ENCODE results near the gene ARL8A.

ARL8A gene

DNA sequence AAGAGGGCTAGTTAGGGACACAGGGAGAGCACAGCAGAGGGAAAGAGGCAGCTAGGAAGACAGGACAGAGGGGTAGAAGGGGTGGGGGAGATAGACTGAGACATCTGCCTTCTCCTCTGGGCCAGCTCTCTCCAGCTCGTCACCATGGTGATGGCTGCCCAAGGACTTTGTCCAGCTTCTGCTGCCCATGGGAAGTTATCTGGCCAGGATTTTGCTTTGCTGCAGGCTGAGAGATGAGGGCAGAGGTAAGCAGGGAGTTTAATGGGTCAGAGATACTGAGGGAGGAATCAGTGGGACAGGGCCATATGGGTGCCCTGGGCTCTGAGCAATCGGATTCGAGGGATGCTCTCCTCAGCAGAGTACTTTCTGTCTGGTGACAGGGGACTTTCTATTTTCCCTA lies 56.3 kb downstream of the ARL8A start:
- no peak overlapping the region for H3K4me3 ChIP-seq (ENCODE audit: control insufficient read depth, low read depth, low read length)
- TF ChIP-seq, protein P1, sequence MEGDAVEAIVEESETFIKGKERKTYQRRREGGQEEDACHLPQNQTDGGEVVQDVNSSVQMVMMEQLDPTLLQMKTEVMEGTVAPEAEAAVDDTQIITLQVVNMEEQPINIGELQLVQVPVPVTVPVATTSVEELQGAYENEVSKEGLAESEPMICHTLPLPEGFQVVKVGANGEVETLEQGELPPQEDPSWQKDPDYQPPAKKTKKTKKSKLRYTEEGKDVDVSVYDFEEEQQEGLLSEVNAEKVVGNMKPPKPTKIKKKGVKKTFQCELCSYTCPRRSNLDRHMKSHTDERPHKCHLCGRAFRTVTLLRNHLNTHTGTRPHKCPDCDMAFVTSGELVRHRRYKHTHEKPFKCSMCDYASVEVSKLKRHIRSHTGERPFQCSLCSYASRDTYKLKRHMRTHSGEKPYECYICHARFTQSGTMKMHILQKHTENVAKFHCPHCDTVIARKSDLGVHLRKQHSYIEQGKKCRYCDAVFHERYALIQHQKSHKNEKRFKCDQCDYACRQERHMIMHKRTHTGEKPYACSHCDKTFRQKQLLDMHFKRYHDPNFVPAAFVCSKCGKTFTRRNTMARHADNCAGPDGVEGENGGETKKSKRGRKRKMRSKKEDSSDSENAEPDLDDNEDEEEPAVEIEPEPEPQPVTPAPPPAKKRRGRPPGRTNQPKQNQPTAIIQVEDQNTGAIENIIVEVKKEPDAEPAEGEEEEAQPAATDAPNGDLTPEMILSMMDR (conservative IDR thresholded peaks at IDR 0.05; ENCODE audit: control insufficient read depth, insufficient read depth, low read depth, low read length): no peak
- DNase-seq (ENCODE audit: low read depth): no peak

DNA sequence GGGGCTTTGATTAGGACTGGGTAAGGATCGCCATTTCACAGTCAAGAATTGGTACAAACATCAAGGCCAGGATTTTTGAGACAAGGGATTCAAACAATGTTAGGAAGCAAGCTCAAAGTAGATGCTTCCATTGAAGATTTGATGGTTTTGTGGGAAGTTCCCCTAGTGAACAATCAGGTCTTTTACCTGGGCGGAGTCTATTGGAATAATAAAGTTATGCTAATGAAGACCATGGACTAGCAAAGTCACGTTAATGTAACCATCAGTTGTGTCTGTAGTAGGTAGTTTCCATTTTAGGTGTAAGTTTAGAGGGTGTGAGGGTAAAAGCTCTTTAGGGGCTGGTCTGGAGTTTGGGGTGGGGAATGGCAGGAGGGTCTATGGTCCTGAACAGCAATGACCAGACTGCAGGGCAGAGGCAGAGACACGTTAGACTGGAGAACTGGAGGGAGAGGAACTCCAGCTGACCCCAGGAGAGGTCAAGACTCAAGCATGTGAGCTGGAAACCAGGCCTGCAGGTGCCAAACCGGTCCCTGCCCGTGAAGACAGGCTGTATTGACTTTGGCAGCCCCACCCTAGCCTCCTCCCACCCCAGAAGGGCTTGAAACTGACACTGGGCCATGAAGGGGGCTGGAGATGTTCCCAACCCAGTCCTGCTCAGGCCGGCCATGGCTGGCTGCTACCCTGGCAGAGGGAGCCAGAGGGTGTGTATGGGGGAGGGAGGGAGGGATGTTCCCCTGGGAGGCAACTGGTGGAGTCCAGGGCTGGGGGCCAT lies 57.8 kb downstream of the ARL8A start:
- TF ChIP-seq, protein P1 (conservative IDR thresholded peaks at IDR 0.05; ENCODE audit: control insufficient read depth, insufficient read depth, low read depth, low read length): no peak
- DNase-seq (ENCODE audit: low read depth): no peak
- H3K4me3 ChIP-seq (ENCODE audit: control insufficient read depth, low read depth, low read length): no peak overlapping the region

DNA sequence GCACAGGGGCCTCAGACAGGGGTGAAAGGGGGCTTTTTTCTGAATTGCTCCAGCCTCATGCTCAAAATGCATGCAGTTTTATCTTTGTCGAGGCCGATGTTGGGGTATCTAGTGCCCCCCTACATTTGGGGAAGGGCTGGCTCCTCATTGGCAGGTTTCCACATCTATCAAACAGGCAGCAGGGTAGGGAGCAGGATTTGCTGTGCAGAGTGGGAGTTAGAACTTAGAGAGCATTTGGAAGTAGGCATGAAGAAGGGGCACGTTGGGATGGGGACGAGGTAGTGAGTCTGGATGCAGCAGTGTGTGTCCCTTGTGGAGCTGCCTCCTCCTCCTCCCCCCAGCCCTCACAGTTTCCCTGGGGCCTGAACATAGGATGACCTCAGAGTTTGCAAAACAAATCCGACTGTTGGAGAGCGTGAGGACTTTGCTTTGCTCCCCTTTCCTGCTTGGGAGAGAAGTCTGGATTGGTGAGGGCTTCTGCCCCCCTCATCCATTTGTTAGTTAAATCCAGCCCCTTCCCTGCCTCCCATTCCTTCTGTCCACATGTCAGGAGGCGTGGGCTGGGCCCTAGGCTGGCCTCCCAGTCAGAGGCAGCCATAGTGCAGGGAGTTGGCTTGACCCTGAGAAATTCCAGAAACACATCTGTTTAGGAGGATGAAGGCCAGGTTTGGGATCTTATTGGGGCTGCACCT lies 58.7 kb downstream of the ARL8A start:
- TF ChIP-seq, protein P1 (conservative IDR thresholded peaks at IDR 0.05; ENCODE audit: control insufficient read depth, insufficient read depth, low read depth, low read length): no peak
- DNase-seq (ENCODE audit: low read depth): peak; percentile 37
- H3K4me3 ChIP-seq (ENCODE audit: control insufficient read depth, low read depth, low read length): no peak overlapping the region

DNA sequence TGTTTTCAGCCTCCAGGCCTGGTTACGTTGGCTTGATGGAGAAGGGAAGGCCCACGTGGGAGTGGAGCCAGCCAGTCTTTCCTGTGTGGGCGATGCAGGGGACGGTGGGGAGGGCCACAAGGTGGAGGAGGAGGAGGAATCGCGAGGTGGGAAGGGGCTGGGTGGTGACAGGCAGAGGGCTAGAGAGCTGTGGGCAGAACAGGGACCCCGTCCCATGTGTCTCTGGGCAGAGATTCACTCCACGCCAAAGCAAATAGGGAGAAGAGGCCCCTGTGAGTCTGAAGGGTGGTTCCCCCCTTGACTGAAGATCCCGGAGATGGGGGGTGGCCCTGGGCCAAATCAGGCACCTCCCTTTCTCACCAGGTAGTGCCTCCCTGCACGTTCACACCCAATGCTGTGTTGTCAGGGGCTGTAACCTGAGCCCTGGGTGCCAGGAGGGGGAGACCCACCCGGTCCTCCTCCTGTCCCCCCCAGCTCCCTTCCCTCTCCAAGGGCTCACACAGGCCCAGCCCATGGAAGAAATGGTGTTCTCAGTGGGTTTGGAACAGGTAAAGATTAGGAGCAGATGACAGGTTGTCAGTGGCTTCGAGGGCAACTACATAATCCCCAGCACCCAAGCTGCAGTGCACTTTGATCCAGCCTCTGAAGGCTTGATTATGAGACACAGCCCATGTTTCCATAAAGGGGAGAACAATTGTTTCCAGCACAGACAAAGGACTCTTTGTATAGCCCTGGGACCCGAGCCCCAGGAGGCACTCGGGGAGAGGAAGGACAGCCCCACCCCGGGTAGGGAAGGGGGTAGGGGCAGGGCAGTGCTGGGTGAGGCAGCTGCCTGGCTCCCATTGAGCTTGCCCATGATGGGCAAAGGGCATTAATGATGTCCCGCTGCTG lies 59.5 kb downstream of the ARL8A start:
- no peak overlapping the region for H3K4me3 ChIP-seq (ENCODE audit: control insufficient read depth, low read depth, low read length)
- TF ChIP-seq, protein P1 (conservative IDR thresholded peaks at IDR 0.05; ENCODE audit: control insufficient read depth, insufficient read depth, low read depth, low read length): no peak
- no peak for DNase-seq (ENCODE audit: low read depth)
